ENCODE results near the gene MCUB.
A peak's percentile ranks its signal among the peaks of the same experiment; 100 is the strongest.

Gene MCUB

GRCh38 chr4:109645874-109646710 is 86.0 kb downstream of the MCUB start:
- DNase-seq (ENCODE audit: insufficient read length) = no peak
- FAIRE-seq = no peak
- TF ChIP-seq TAF1 (IDR thresholded peaks at IDR 0.05; ENCODE audit: borderline replicate concordance, low read depth, low read length) (no peak), POLR2AphosphoS5 (IDR thresholded peaks at IDR 0.05; ENCODE audit: low read depth, low read length) (no peak), POLR2A (IDR thresholded peaks at IDR 0.05; ENCODE audit: low read depth, low read length) (no peak)

GRCh38 chr4:109648266-109648996 is 88.4 kb downstream of the MCUB start:
- peak; percentile 87 for FAIRE-seq
- no peak for DNase-seq (ENCODE audit: insufficient read length)
- TF ChIP-seq POLR2A (IDR thresholded peaks at IDR 0.05; ENCODE audit: low read depth, low read length) (no peak), TAF1 (IDR thresholded peaks at IDR 0.05; ENCODE audit: borderline replicate concordance, low read depth, low read length) (no peak), POLR2AphosphoS5 (IDR thresholded peaks at IDR 0.05; ENCODE audit: low read depth, low read length) (no peak)

DNA sequence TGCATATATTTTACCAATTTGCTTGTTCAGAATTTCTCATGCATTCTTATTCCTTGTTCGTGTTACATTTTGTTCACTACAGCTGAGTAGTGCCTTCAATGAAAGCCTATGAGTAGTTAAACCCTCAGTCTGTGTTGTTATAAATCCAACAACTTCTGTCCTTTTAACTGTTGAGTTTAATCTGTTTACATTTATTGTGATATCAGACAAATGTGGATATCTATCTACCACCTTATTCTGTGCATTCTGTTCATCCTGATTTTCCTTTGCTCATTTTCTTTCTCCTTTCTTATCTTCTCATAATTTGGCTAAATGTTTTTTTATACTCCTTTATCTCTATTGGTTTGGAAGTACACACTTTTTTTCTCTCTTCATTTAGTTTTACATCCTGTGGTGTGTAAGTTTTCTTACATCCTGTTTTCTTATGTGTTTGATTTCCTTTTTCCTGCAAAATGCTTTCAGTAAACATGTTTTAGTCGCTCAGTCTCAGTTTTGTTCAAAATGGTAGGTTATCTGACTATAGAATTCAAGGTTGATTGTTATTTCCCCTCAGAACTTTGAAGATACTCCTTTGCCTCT is 89.0 kb downstream of the MCUB start:
- TF ChIP-seq POLR2A (IDR thresholded peaks at IDR 0.05; ENCODE audit: low read depth, low read length) (no peak), TAF1 (IDR thresholded peaks at IDR 0.05; ENCODE audit: borderline replicate concordance, low read depth, low read length) (no peak), POLR2AphosphoS5 (IDR thresholded peaks at IDR 0.05; ENCODE audit: low read depth, low read length) (no peak)
- DNase-seq (ENCODE audit: insufficient read length) = no peak
- peak; percentile 30 for FAIRE-seq

- peak; percentile 53 for FAIRE-seq
- DNase-seq (ENCODE audit: insufficient read length) = peak; percentile 20
- TF ChIP-seq POLR2A (IDR thresholded peaks at IDR 0.05; ENCODE audit: low read depth, low read length) (no peak), POLR2AphosphoS5 (IDR thresholded peaks at IDR 0.05; ENCODE audit: low read depth, low read length) (no peak), TAF1 (IDR thresholded peaks at IDR 0.05; ENCODE audit: borderline replicate concordance, low read depth, low read length) (no peak)
Measured at GRCh38 chr4:109649872-109650271, 89.8 kb downstream of the MCUB start.

DNA sequence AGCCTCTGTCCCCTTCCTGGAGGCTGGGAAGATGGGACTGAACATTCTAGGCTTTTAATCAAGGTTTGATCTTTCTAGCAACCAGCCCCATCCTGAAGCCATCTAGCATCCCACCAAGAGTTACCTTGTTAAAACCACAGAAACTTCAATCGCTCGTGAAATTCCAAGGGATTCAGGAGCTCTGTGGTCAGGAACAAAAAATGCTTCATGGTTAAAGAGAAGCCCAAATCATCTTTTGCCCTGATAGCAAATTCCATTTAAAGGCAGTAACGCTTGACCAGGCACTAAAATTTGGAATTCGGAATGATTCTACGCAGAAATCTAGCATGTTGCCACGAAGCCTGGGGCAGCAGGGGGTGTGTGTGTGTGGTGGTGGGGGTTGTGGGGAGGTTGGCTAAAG is 95.3 kb downstream of the MCUB start:
- DNase-seq (ENCODE audit: insufficient read length) (no peak), FAIRE-seq (no peak)
- TF ChIP-seq POLR2A (IDR thresholded peaks at IDR 0.05; ENCODE audit: low read depth, low read length) (no peak), POLR2AphosphoS5 (IDR thresholded peaks at IDR 0.05; ENCODE audit: low read depth, low read length) (no peak), TAF1 (IDR thresholded peaks at IDR 0.05; ENCODE audit: borderline replicate concordance, low read depth, low read length) (no peak)

GRCh38 chr4:109657854-109658418 is 97.9 kb downstream of the MCUB start:
- DNase-seq (ENCODE audit: insufficient read length) (no peak), FAIRE-seq (no peak)
- TF ChIP-seq POLR2AphosphoS5 (IDR thresholded peaks at IDR 0.05; ENCODE audit: low read depth, low read length) (no peak), POLR2A (IDR thresholded peaks at IDR 0.05; ENCODE audit: low read depth, low read length) (no peak)

- DNase-seq (ENCODE audit: insufficient read length) (no peak), FAIRE-seq (no peak)
- TF ChIP-seq POLR2A (IDR thresholded peaks at IDR 0.05; ENCODE audit: low read depth, low read length) (no peak), TAF1 (IDR thresholded peaks at IDR 0.05; ENCODE audit: borderline replicate concordance, low read depth, low read length) (no peak), POLR2AphosphoS5 (IDR thresholded peaks at IDR 0.05; ENCODE audit: low read depth, low read length) (no peak)
Measured at GRCh38 chr4:109658871-109659410, 98.9 kb downstream of the MCUB start.

- FAIRE-seq (no peak), DNase-seq (ENCODE audit: insufficient read length) (no peak)
- TF ChIP-seq POLR2A (IDR thresholded peaks at IDR 0.05; ENCODE audit: low read depth, low read length) = no peak
- no peak for TF ChIP-seq TAF1 (IDR thresholded peaks at IDR 0.05; ENCODE audit: borderline replicate concordance, low read depth, low read length)
- TF ChIP-seq POLR2AphosphoS5 (IDR thresholded peaks at IDR 0.05; ENCODE audit: low read depth, low read length) = no peak
Measured at GRCh38 chr4:109662116-109662515, 102.1 kb downstream of the MCUB start.

- FAIRE-seq = no peak
Measured at GRCh38 chr4:109662771-109663170, 102.7 kb downstream of the MCUB start.

GRCh38 chr4:109665783-109666485 is 105.9 kb downstream of the MCUB start:
- TF ChIP-seq TAF1 (IDR thresholded peaks at IDR 0.05; ENCODE audit: borderline replicate concordance, low read depth, low read length) (no peak), POLR2A (IDR thresholded peaks at IDR 0.05; ENCODE audit: low read depth, low read length) (no peak), POLR2AphosphoS5 (IDR thresholded peaks at IDR 0.05; ENCODE audit: low read depth, low read length) (no peak)
- FAIRE-seq (peak; percentile 17), DNase-seq (ENCODE audit: insufficient read length) (no peak)

More at GRCh38 chr4:109662771-109663170, 102.7 kb downstream of the MCUB start:
- DNase-seq (ENCODE audit: insufficient read length) = no peak
- TF ChIP-seq TAF1 (IDR thresholded peaks at IDR 0.05; ENCODE audit: borderline replicate concordance, low read depth, low read length) (no peak), POLR2AphosphoS5 (IDR thresholded peaks at IDR 0.05; ENCODE audit: low read depth, low read length) (no peak), POLR2A (IDR thresholded peaks at IDR 0.05; ENCODE audit: low read depth, low read length) (no peak)
